ENCODE results near the gene FIBCD1.

Gene FIBCD1

DNA sequence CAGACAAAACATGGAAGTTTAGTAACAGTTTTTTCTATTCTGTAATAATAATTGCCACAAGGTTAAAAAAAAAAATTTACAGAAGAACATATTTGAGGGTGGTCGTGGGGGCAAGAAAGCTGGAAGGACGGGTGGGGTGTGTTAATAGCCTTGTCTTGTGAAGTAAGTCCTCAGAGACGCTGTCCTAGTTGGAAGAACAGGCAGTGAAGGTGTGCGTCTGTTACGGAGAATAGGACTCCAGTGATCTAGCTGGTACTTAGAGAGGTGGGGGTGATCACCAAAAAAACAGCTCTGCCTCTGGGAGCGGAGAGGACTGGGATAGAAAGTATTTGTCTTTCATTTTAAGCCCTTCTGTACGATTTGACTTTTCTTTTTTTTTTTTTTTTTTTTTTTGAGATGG, 86.2 kb downstream of the FIBCD1 start:
- H3K27ac ChIP-seq (replicated peaks): no peak overlapping the region
- TF ChIP-seq, protein P1, sequence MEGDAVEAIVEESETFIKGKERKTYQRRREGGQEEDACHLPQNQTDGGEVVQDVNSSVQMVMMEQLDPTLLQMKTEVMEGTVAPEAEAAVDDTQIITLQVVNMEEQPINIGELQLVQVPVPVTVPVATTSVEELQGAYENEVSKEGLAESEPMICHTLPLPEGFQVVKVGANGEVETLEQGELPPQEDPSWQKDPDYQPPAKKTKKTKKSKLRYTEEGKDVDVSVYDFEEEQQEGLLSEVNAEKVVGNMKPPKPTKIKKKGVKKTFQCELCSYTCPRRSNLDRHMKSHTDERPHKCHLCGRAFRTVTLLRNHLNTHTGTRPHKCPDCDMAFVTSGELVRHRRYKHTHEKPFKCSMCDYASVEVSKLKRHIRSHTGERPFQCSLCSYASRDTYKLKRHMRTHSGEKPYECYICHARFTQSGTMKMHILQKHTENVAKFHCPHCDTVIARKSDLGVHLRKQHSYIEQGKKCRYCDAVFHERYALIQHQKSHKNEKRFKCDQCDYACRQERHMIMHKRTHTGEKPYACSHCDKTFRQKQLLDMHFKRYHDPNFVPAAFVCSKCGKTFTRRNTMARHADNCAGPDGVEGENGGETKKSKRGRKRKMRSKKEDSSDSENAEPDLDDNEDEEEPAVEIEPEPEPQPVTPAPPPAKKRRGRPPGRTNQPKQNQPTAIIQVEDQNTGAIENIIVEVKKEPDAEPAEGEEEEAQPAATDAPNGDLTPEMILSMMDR (IDR thresholded peaks at IDR 0.05; ENCODE audit: insufficient read depth, low read length): no peak
- no peak for TF ChIP-seq GABPA (IDR thresholded peaks at IDR 0.05; ENCODE audit: low read depth)
- TF ChIP-seq, protein P2, sequence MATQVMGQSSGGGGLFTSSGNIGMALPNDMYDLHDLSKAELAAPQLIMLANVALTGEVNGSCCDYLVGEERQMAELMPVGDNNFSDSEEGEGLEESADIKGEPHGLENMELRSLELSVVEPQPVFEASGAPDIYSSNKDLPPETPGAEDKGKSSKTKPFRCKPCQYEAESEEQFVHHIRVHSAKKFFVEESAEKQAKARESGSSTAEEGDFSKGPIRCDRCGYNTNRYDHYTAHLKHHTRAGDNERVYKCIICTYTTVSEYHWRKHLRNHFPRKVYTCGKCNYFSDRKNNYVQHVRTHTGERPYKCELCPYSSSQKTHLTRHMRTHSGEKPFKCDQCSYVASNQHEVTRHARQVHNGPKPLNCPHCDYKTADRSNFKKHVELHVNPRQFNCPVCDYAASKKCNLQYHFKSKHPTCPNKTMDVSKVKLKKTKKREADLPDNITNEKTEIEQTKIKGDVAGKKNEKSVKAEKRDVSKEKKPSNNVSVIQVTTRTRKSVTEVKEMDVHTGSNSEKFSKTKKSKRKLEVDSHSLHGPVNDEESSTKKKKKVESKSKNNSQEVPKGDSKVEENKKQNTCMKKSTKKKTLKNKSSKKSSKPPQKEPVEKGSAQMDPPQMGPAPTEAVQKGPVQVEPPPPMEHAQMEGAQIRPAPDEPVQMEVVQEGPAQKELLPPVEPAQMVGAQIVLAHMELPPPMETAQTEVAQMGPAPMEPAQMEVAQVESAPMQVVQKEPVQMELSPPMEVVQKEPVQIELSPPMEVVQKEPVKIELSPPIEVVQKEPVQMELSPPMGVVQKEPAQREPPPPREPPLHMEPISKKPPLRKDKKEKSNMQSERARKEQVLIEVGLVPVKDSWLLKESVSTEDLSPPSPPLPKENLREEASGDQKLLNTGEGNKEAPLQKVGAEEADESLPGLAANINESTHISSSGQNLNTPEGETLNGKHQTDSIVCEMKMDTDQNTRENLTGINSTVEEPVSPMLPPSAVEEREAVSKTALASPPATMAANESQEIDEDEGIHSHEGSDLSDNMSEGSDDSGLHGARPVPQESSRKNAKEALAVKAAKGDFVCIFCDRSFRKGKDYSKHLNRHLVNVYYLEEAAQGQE (IDR thresholded peaks at IDR 0.05; ENCODE audit: insufficient replicate concordance, low read depth): no peak
- no peak for TF ChIP-seq POLR2AphosphoS5 (IDR thresholded peaks at IDR 0.05; ENCODE audit: low read depth)
- no peak for TF ChIP-seq SPI1 (IDR thresholded peaks at IDR 0.05; ENCODE audit: borderline replicate concordance, low read depth)
- no peak for DNase-seq (ENCODE audit: low read depth in 1 of 2, low spot score in 1 of 2)
- no peaks in the 10 kb centered on the region for H3K27me3 ChIP-seq (ENCODE audit: insufficient read depth, poor library complexity, severe bottlenecking)
- no peak overlapping the region for H3K4me3 ChIP-seq (replicated peaks; ENCODE audit: insufficient read depth, low read length)
